OCI-LY7 (cell line): ENCODE data around the gene GEMIN2. TPM values are rescaled to one million over a fixed set of nuclear protein-coding genes. Genes with fewer than 3 reads are reported as not detected.
"Not testable (repeated sequence)": the region's sequence is repeated elsewhere in the genome, so short reads cannot be mapped to it uniquely, and the experiment has no call there.

Experiments
- BruUV-seq: library from RNA; stranded (reverse); fragments of 400-500 nt; replicated peaks from 2 replicates; lab custom pipeline; 2021; lab: Mats Ljungman, UMichigan
- CTCF ChIA-PET: fragments of 300-600 bp; sonication (Branson Sonifier 250); formaldehyde crosslinking; loops from one replicate; lab custom pipeline; 2022; ENCODE audit warnings: antibody characterized with exemption; ENCODE audit not compliant: unreplicated experiment; lab: Charles Lee
- POLR2A ChIA-PET: fragments of 300-600 bp; sonication (Branson Sonifier 250); formaldehyde crosslinking; loops from one replicate; lab custom pipeline; 2022; ENCODE audit warnings: antibody characterized with exemption; lab: Charles Lee
- DNase-seq: peaks from one replicate; pipeline ENCODE4 v3.0.0-alpha.2; 2015; ENCODE audit warnings: low spot score
- H2AFZ ChIP-seq: fragments of 200-600 bp; sonication (generic), shearing (Covaris generic); 2 replicates; pipeline ENCODE4 v1.6.1; 2014; ENCODE audit warnings: mild to moderate bottlenecking, antibody characterized with exemption, low read length, moderate library complexity
- H3K27ac ChIP-seq: fragments of 200-600 bp; sonication (generic); 2 replicates; pipeline ENCODE4 v1.5.1; 2014; ENCODE audit warnings: mixed run types, low read depth, mild to moderate bottlenecking, moderate library complexity, low read length, inconsistent platforms; ENCODE audit not compliant: poor library complexity, severe bottlenecking
- H3K36me3 ChIP-seq: fragments of 200-600 bp; sonication (generic); 2 replicates; pipeline ENCODE4 v1.6.1; 2014; ENCODE audit warnings: mild to moderate bottlenecking, antibody characterized with exemption, low read length, moderate library complexity, mixed read lengths; ENCODE audit not compliant: insufficient read depth
- H3K4me1 ChIP-seq: fragments of 200-600 bp; sonication (generic); 2 replicates; pipeline ENCODE4 v1.5.1; 2014; ENCODE audit warnings: mild to moderate bottlenecking, low read length; ENCODE audit not compliant: insufficient read depth, poor library complexity, severe bottlenecking
- H3K4me2 ChIP-seq: fragments of 200-600 bp; sonication (generic); 2 replicates; pipeline ENCODE4 v1.6.1; 2014; ENCODE audit warnings: mild to moderate bottlenecking, low read length
- H3K4me3 ChIP-seq: fragments of 200-600 bp; sonication (generic); 2 replicates; pipeline ENCODE4 v1.5.1; 2014; ENCODE audit warnings: mild to moderate bottlenecking, low read depth, low read length; ENCODE audit not compliant: poor library complexity, severe bottlenecking
- H3K79me2 ChIP-seq: fragments of 200-600 bp; sonication (generic); 2 replicates; pipeline ENCODE4 v1.6.1; 2016; ENCODE audit warnings: low read depth, mild to moderate bottlenecking, low read length, moderate library complexity, mixed read lengths; ENCODE audit not compliant: insufficient read depth
- H3K9me2 ChIP-seq: fragments of 200-600 bp; sonication (generic); 2 replicates; pipeline ENCODE4 v1.6.1; 2016; ENCODE audit warnings: mild to moderate bottlenecking, low read length, mixed read lengths; ENCODE audit not compliant: insufficient read depth
- H3K9me3 ChIP-seq: fragments of 200-600 bp; sonication (generic); 2 replicates; pipeline ENCODE4 v1.6.1; 2014; ENCODE audit warnings: mild to moderate bottlenecking, mixed run types, low read length, mixed read lengths
- H4K20me1 ChIP-seq: fragments of 200-600 bp; sonication (generic); 2 replicates; pipeline ENCODE4 v1.6.1; 2014; ENCODE audit warnings: mild to moderate bottlenecking, antibody characterized with exemption, low read length, moderate library complexity, mixed read lengths; ENCODE audit not compliant: insufficient read depth
- CTCF ChIP-seq: fragments of 200-600 bp; sonication (generic); conservative IDR thresholded peaks from 2 replicates; pipeline ENCODE4 v1.5.1; 2014; ENCODE audit warnings: mild to moderate bottlenecking, antibody characterized with exemption, low read length, moderate library complexity, mixed read lengths
- EZH2phosphoT487 ChIP-seq: fragments of 200-600 bp; sonication (generic); IDR thresholded peaks from 2 replicates; pipeline ENCODE4 v1.6.1; 2018; ENCODE audit warnings: low read depth, borderline replicate concordance, mild to moderate bottlenecking, mixed run types, antibody characterized with exemption, low read length, moderate library complexity, mixed read lengths
- intact Hi-C: fragments of 100-400 bp; cut with micrococcal nuclease; formaldehyde crosslinking; loops from one replicate; pipeline ENCODE4 v1.10.0; 2022; ENCODE audit not compliant: unreplicated experiment
- total RNA-seq, 2 experiments: library from RNA; depleted of rRNA in 1 of 2; stranded (reverse); fragments of >200 nt in 1 of 2; shearing (Covaris generic) in 1 of 2; gene quantifications; 2 replicates each; pipeline ENCODE4 v1.2.3, GENCODE V29; 2014 to 2022

GEMIN2 gene
- total RNA-seq, 2 experiments from 2014 or later: 46.2 to 53.4 TPM

- POLR2A ChIA-PET: interaction anchor here (1.2 kb wide), 1 partner anchor 30 kb away, joined by 3 read pairs; the partner anchor contains the start of gene TRAPPC6B
- BruUV-seq: no TSS peak
- Histone ChIP-seq H3K79me2 (no peaks in the 10 kb centered on the region), H4K20me1 (no peaks in the 10 kb centered on the region), H2AFZ (no peak overlapping the region), H3K36me3 (peaks cover 72% of the 10 kb centered on the region), H3K27ac (no peak overlapping the region), H3K4me2 (no peak overlapping the region), H3K9me3 (0 out of 2 replicates have a peak, but pooled peaks cover 6% of the 10 kb centered on the region), H3K4me3 (no peak overlapping the region), H3K4me1 (no peaks in the 10 kb centered on the region), H3K9me2 (no peaks in the 10 kb centered on the region)
- TF ChIP-seq EZH2phosphoT487 (no peak), CTCF (no peak)
- CTCF ChIA-PET: interaction anchor here (0.6 kb wide), 1 partner anchor 16 kb away, joined by 3 read pairs; no protein-coding TSS in a partner anchor
- intact Hi-C loops: no loop called here
- DNase-seq: no peak
Observed at GRCh38 chr14:39140170-39140569, 26.0 kb downstream of the GEMIN2 start.

DNA sequence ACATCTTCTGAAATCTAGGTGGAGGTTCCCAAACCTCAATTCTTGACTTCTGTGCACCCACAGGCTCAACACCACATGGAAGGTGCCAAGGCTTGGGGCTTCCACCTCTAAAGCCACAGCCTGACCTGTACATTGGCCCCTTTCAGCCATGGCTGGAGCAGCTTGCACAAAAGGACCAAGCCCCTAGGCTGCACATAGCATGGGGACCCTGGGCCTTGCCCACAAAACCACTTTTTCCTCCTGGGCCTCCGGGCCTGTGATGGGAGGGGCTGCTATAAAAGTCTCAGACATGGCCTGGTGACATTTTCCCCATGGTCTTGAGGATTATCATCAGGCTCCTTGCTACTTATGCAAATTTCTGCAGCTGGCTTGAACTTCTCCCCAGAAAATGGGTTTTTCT lies 27.5 kb downstream of the GEMIN2 start:
- H3K27ac ChIP-seq, DNase-seq, H3K79me2 ChIP-seq, intact Hi-C loops, BruUV-seq, H3K4me3 ChIP-seq, H3K9me3 ChIP-seq, H4K20me1 ChIP-seq, H3K4me1 ChIP-seq, H3K9me2 ChIP-seq, H2AFZ ChIP-seq, CTCF ChIA-PET, H3K4me2 ChIP-seq: not testable (repeated sequence)
- POLR2A ChIA-PET: interaction anchor here (0.6 kb wide), 1 partner anchor 26 kb away, joined by 3 read pairs; no protein-coding TSS in a partner anchor
- peaks cover 65% of the 10 kb centered on the region for H3K36me3 ChIP-seq

GRCh38 chr14:39143226-39143625 lies 29.1 kb downstream of the GEMIN2 start:
- H2AFZ ChIP-seq, H3K27ac ChIP-seq, POLR2A ChIA-PET, H4K20me1 ChIP-seq, CTCF ChIA-PET, DNase-seq, H3K79me2 ChIP-seq, BruUV-seq, H3K4me3 ChIP-seq, intact Hi-C loops, H3K4me2 ChIP-seq, H3K9me2 ChIP-seq, H3K4me1 ChIP-seq, H3K9me3 ChIP-seq: not testable (repeated sequence)
- peaks cover 67% of the 10 kb centered on the region for H3K36me3 ChIP-seq
